ENCODE measurements around the gene DPF1.

- TF ChIP-seq CTCF (IDR thresholded peaks at IDR 0.05) (no peak), EP300 (IDR thresholded peaks at IDR 0.05) (no peak)
Measured at GRCh38 chr19:38227287-38228004, 3.4 kb upstream of the DPF1 start.

Measured in ovary (tissue), 3 donors.